OCI-M2 (cell line): ENCODE data around the gene PTPRA.
A peak's percentile ranks its signal among the peaks of the same experiment; 100 is the strongest.
"Not testable (repeated sequence)": the region's sequence is repeated elsewhere in the genome, so short reads cannot be mapped to it uniquely, and the experiment has no call there.

ENCODE experiments used
- DNase-seq: peaks from one replicate; lab custom pipeline; 2025; ENCODE audit not compliant: unreplicated experiment; lab: John Stamatoyannopoulos, UW

PTPRA gene

DNA sequence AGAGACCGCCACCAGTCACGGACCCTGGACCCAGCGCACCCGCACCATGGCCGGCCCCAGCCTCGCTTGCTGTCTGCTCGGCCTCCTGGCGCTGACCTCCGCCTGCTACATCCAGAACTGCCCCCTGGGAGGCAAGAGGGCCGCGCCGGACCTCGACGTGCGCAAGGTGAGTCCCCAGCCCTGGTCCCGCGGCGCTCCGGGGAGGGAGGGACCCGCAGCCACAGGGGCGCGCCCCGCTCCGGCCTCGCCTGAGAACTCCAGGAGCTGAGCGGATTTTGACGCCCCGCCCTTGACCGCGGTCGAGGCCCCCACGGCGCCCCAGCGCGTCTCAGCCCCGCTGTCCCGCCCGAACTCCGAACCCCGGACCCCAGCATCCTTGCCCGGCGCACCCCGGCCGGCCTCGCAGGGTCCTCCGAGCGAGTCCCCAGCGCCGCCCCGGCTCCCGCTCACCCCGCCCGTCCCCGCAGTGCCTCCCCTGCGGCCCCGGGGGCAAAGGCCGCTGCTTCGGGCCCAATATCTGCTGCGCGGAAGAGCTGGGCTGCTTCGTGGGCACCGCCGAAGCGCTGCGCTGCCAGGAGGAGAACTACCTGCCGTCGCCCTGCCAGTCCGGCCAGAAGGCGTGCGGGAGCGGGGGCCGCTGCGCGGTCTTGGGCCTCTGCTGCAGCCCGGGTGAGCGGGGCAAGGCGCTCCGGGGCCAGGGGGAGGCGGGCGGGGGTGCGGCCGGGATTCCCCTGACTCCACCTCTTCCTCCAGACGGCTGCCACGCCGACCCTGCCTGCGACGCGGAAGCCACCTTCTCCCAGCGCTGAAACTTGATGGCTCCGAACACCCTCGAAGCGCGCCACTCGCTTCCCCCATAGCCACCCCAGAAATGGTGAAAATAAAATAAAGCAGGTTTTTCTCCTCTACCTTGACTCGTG is 198.6 kb downstream of the PTPRA start, which contains the start of gene OXT:
Gene OXT (plus strand): TSS at position 11 of the 920 bp plus-strand sequence. CDS start 36 bp downstream, at position 47.
- no peak for DNase-seq

DNA sequence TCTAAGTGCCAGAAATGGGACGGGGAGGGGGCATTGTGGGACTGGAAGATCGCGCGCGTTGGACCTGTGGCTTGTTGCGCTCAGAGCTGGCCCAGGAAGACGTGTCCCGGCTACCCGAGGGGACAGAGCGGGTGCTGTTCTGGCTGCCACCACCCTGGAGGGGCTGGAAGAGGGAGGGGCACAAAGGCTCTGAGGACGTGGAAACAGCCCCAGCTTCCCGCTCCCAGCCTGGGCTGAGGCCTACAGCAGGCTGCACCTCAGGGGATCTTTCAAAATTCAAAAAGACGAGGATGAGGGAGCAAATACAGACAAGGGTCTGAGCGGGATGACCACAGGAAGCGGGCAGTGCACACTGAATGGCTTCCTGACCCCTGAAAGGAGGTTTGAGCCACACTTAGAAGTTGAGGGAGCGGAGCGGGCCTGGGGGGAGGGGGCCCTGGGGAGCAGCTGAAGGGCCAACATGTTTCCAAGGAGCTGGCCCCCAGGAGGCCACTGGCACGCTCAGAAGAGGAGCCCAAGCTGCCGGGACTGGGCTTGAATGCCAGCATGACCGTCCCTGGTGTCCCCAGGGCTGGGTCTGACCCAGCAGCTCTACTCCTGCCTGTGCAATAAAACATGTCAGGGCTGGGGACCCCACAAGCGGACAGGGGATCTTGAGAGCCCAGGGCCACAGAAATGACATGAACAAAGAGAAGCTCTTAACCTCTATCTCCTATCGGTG is 199.4 kb downstream of the PTPRA start:
- no peak for DNase-seq

- not testable (repeated sequence) for DNase-seq
Measured at GRCh38 chr20:3073251-3073643, 200.0 kb downstream of the PTPRA start.

DNA sequence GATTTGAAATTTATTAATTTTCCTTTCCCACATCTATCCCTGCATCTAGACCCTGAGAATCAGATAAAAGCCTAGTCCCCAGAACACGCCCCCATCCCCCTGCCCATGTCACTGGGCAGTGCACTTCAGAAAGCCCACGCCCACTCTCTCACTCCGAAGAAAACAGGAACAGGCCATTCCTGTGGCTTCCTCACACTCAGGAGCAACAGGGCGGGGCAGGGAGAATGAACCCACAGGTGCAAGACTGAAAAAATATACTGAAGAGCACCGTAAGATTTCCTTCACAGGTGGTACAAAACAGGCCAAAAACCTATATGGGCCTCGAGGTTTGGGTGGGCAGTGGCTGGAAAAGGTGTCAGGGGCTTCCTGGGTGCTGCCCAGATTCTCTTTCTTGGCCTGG is 201.5 kb downstream of the PTPRA start:
- no peak for DNase-seq

DNA sequence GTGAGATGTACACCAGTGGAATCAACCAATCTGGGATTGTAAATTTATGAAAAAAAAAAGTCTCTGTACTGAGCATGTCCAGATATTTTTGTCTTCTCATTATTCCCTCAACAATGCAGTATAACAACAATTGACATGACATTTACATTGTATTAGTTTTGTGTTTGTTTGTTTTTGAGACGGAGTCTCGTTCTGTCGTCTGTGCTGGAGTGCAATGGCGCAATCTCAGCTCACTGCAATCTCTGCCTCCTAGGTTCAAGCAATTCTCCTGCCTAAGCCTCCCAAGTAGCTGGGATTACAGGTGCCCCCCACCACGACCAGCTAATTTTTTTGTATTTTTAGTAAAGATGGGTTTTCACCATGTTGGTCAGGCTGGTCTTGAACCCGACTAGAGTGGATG is 202.0 kb downstream of the PTPRA start:
- not testable (repeated sequence) for DNase-seq

- peak; percentile 53 for DNase-seq
Measured at GRCh38 chr20:3077618-3078134, 204.4 kb downstream of the PTPRA start.

DNA sequence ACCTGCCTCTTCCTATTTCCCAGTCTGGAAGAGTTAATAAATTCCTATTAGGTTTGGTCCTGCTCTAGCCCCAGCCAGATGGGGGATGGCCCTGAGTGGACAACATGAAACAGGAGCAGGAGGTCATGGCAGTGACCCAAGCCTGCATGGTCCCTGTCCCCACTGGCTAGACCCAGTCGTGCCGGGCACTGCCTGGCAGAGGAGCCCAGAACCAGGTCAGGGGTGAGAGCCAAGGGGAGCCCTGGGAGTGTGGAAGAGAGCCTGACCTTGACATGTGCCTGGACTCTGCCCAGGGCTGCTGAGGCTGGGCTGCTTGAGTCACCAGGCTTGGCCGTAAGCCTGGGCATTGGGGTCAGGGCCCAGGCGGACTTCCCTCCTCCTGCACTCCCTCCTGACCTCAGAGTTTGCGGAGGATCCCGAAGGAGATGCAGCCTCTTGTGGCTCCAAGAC is 207.7 kb downstream of the PTPRA start:
- no peak for DNase-seq

GRCh38 chr20:3081641-3082040 is 208.4 kb downstream of the PTPRA start:
- DNase-seq = no peak

- no peak for DNase-seq
Measured at GRCh38 chr20:3082306-3082951, 209.1 kb downstream of the PTPRA start.

DNA sequence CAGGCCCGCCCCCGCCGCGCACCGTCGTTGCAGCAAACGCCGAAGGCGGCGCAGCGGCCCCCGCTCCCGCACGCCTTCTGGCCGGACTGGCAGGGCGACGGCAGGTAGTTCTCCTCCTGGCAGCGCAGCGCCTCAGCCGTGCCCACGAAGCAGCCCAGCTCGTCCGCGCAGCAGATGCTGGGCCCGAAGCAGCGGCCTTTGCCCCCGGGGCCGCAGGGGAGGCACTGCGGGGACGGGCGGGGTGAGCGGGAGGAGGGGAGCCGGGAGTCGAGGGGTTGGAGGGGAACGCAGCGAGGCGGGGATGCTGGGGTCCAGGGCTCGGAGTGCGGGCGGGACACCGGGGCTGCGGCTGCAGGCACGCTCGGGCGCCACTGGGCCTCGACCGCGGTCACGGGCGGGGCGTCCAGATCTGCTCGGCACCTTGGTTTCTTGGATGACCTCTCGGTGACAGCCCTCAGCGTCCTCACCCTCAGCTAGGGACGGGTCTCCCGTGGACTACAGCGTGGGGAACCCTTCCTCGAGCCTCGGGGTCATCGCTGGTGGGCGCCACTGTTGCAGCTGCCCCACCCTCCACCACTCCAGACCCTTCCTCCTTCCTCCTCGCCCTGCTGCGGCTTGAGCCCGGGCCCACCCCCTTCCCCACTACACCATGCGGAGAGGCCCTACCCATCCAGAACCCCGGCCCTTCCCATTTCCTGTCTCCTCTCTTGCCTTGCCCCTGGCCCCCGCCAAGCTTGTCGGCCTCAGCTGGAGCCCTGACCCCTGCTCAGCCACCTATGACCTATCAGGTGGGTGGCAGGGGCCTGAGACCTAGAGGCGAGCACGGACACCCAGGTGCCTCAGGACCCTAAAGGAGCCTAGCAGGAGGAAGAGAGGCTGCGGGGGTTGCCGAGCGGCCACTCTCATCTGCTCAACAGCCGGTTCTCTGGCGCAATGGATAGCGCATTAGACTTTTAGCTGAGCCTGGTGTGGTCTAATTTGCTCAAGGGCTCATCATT is 210.0 kb downstream of the PTPRA start:
- no peak for DNase-seq

GRCh38 chr20:3084283-3084985 is 211.2 kb downstream of the PTPRA start, which contains the start of gene AVP:
TSS of gene AVP (minus strand) at chr20:3084724. CDS start at chr20:3084674, 50 bp downstream.
- no peak for DNase-seq

GRCh38 chr20:3084986-3085360 is 211.7 kb downstream of the PTPRA start:
- no peak for DNase-seq

DNA sequence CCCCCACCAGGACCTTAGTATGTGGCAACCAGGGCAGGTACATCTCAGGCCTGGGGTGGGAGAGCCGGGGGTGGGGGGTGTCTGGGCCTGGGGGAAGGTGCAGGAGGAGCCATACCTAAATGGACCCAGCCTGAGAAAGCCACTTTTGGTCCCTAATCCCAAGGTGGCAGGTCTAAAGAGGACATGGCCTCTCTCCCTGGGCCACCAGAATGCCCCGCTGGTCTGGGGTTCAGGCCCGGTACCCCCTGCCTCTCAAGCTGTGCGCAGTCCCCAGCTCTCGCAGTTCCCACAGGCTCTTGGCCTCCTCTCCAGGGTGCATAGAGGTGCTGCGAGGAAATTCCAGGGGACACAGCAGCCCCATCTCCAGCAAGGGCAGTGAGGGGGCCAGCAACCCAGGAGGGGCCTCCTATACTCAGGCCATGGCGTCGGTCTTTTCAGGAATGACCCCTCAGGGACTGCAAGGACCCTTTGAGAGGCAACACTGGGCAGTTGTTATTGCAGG is 212.3 kb downstream of the PTPRA start:
- no peak for DNase-seq

DNA sequence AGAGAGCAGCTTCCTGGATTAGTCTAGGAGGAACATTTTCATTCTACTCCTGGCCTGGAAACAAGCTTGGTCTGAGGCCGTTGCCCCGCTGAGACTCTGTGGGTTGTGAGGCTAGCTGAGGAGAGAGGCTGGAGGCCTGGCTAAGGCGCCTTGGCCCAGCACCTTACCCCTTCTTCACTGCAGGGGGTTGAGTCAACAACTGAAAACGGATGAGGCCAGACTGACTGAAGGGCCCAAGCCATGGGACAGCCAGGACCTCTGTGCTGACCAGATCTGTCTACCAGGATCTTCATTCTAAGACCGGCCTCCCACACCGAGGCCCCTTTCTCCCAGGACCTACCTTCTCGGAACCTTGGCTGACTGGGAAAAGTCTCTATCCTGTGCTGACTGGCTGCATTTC is 214.8 kb downstream of the PTPRA start:
- no peak for DNase-seq
